SK-N-SH (cell line): ENCODE results near the gene BBOX1. TPM values are rescaled to one million over a fixed set of nuclear protein-coding genes. Genes with fewer than 3 reads are reported as not detected.

Source experiments
- CTCF ChIA-PET: fragments of 300-600, 350-600 bp; formaldehyde crosslinking; extraction: SDS; loops from one replicate; lab custom pipeline; 2021; lab: Yijun Ruan, JAX
- POLR2A ChIA-PET: fragments of 350-600 bp; sonication (Branson Sonifier 250); formaldehyde crosslinking; extraction: SDS; loops from one replicate; lab custom pipeline; 2020; ENCODE audit warnings: antibody characterized with exemption, inconsistent platforms; lab: Yijun Ruan, JAX
- DNase-seq: peaks from one replicate; pipeline ENCODE4 v3.0.0; 2012
- H2AFZ ChIP-seq: fragments of 200-600 bp; sonication (generic); 2 replicates; pipeline ENCODE4 v1.8.1; 2016; ENCODE audit warnings: antibody characterized with exemption, mild to moderate bottlenecking, low read depth
- H3F3A ChIP-seq: fragments of 200-600 bp; sonication (generic); replicated peaks from 2 replicates; pipeline ENCODE3; 2016; ENCODE audit warnings: antibody characterized with exemption, mild to moderate bottlenecking; ENCODE audit not compliant: insufficient read depth
- H3K27ac ChIP-seq, 2 experiments: fragments of 200-500 bp in 1 of 2; fragments of 200-600 bp in 1 of 2; sonication (Bioruptor generic) in 1 of 2; sonication (generic), shearing (Covaris generic) in 1 of 2; 2 replicates each; pipeline versions ENCODE4 v1.5.1 to v1.6.1; 2014 to 2016; ENCODE audit warnings: low read depth in 2 of 2, inconsistent platforms in 1 of 2, low read length in 1 of 2, mild to moderate bottlenecking in 1 of 2, mixed read lengths in 1 of 2
- H3K27me3 ChIP-seq: fragments of 200-600 bp; sonication (generic), shearing (Covaris generic); 2 replicates; pipeline ENCODE4 v1.6.1; 2016; ENCODE audit warnings: mixed run types; ENCODE audit not compliant: insufficient read depth
- H3K36me3 ChIP-seq, 2 experiments: fragments of 200-500 bp in 1 of 2; fragments of 200-600 bp in 1 of 2; sonication (Bioruptor generic) in 1 of 2; sonication (generic) in 1 of 2; replicated peaks in 1 of 2; 2 replicates each; pipeline versions ENCODE3 to v1.5.1; 2014 to 2016; ENCODE audit warnings: low read length in 1 of 2, mild to moderate bottlenecking in 1 of 2; ENCODE audit not compliant: insufficient read depth in 2 of 2, control insufficient read depth in 1 of 2
- H3K4me1 ChIP-seq, 2 experiments: fragments of 200-500 bp in 1 of 2; fragments of 200-600 bp in 1 of 2; sonication (Bioruptor generic) in 1 of 2; sonication (generic), shearing (Covaris generic) in 1 of 2; 2 replicates each; pipeline versions ENCODE4 v1.5.1 to v1.6.1; 2014 to 2016; ENCODE audit warnings: low read depth in 1 of 2, low read length in 1 of 2, mixed run types in 1 of 2; ENCODE audit not compliant: insufficient read depth in 2 of 2, control insufficient read depth in 1 of 2
- H3K4me2 ChIP-seq: fragments of 200-600 bp; sonication (generic), shearing (Covaris generic); 2 replicates; pipeline ENCODE4 v1.6.1; 2017; ENCODE audit warnings: mixed run types
- H3K4me3 ChIP-seq, 2 experiments: fragments of 200-500 bp in 1 of 2; fragments of 200-600 bp in 1 of 2; sonication (Bioruptor generic) in 1 of 2; sonication (generic), shearing (Covaris generic) in 1 of 2; 2 replicates each; pipeline versions ENCODE4 v1.5.1 to v1.8.1; 2014 to 2016; ENCODE audit warnings: low read depth in 2 of 2, inconsistent platforms in 1 of 2, low read length in 1 of 2, mild to moderate bottlenecking in 1 of 2, mixed read lengths in 1 of 2, moderate library complexity in 1 of 2
- H3K79me2 ChIP-seq: fragments of 200-600 bp; sonication (generic); 2 replicates; pipeline ENCODE4 v1.8.1; 2017; ENCODE audit warnings: mild to moderate bottlenecking; ENCODE audit not compliant: insufficient read depth
- H3K9ac ChIP-seq: fragments of 200-600 bp; sonication (generic); 2 replicates; pipeline ENCODE4 v1.6.1; 2017; ENCODE audit warnings: mixed run types
- H3K9me2 ChIP-seq: fragments of 200-600 bp; sonication (generic); 2 replicates; pipeline ENCODE4 v1.6.1; 2017; ENCODE audit warnings: mixed run types
- H3K9me3 ChIP-seq: fragments of 200-600 bp; sonication (generic); 2 replicates; pipeline ENCODE4 v1.6.1; 2017; ENCODE audit warnings: mixed run types, mild to moderate bottlenecking, moderate library complexity
- H4K20me1 ChIP-seq: fragments of 200-600 bp; sonication (generic); 2 replicates; pipeline ENCODE4 v1.6.1; 2017; ENCODE audit warnings: mild to moderate bottlenecking, mixed run types; ENCODE audit not compliant: insufficient read depth
- ELF1 ChIP-seq: IDR thresholded peaks from 2 replicates; pipeline ENCODE4 v1.4.0; 2012
- EP300 ChIP-seq, 2 experiments: IDR thresholded peaks; 2 replicates each; pipeline versions ENCODE4 v1.4.0 to v1.6.1; 2012; ENCODE audit warnings: borderline replicate concordance in 1 of 2, low read depth in 1 of 2, low read length in 1 of 2
- FOSL2 ChIP-seq: IDR thresholded peaks from 2 replicates; pipeline ENCODE4 v1.4.0; 2012; ENCODE audit warnings: low read depth, mild to moderate bottlenecking, moderate library complexity, borderline replicate concordance
- GABPA ChIP-seq: IDR thresholded peaks from 2 replicates; pipeline ENCODE4 v1.4.0; 2012; ENCODE audit warnings: low read depth, mild to moderate bottlenecking
- GATA2 ChIP-seq: sonication (generic); formaldehyde crosslinking; IDR thresholded peaks from 2 replicates; pipeline ENCODE4 v1.5.0; 2020; ENCODE audit warnings: mild to moderate bottlenecking, missing genetic modification reagents
- MEF2A ChIP-seq: IDR thresholded peaks from 2 replicates; pipeline ENCODE4 v1.4.0; 2012; ENCODE audit warnings: low read depth, borderline replicate concordance
- POLR2AphosphoS5 ChIP-seq: IDR thresholded peaks from 2 replicates; pipeline ENCODE4 v1.6.1; 2012; ENCODE audit warnings: low read depth, low read length
- RAD21 ChIP-seq: IDR thresholded peaks from 2 replicates; pipeline ENCODE4 v1.6.1; 2012; ENCODE audit warnings: mild to moderate bottlenecking, low read length
- RXRA ChIP-seq: IDR thresholded peaks from 2 replicates; pipeline ENCODE4 v1.4.0; 2012; ENCODE audit warnings: low read depth, mild to moderate bottlenecking, borderline replicate concordance
- SIN3A ChIP-seq: IDR thresholded peaks from 2 replicates; pipeline ENCODE4 v1.6.1; 2012; ENCODE audit warnings: low read depth, mild to moderate bottlenecking, low read length, moderate library complexity, borderline replicate concordance
- SMC3 ChIP-seq: IDR thresholded peaks from 2 replicates; pipeline ENCODE4 v1.6.1; 2012; ENCODE audit warnings: low read depth, low read length, improper control_type of control experiment
- YY1 ChIP-seq: IDR thresholded peaks from 2 replicates; pipeline ENCODE4 v1.4.0; 2012; ENCODE audit warnings: low read depth, mild to moderate bottlenecking
- WGBS: methylation state at CpG from one replicate; pipeline ENCODE4 v1.1.6; 2017; ENCODE audit warnings: low lambda C conversion rate; 5-methylcytosine and 5-hydroxymethylcytosine counted together
- polyA plus RNA-seq, 3 experiments: library from polyadenylated mRNA; depleted of rRNA; stranded (reverse); fragments of >200 nt; gene quantifications; 2 replicates each; pipeline ENCODE4 v1.2.3, GENCODE V29; 2012
- TF ChIP-seq, protein P1 (sequence below): IDR thresholded peaks from 2 replicates; pipeline ENCODE4 v1.4.0; 2012; ENCODE audit warnings: low read depth, borderline replicate concordance
- TF ChIP-seq, protein P2 (sequence below): IDR thresholded peaks from 2 replicates; pipeline ENCODE4; 2012
- TF ChIP-seq, protein P3 (sequence below): IDR thresholded peaks from 2 replicates; pipeline ENCODE4 v1.6.1; 2012; ENCODE audit warnings: mild to moderate bottlenecking, low read depth, low read length, moderate library complexity
- TF ChIP-seq, protein P4 (sequence below): fragments of 150-350 bp; IDR thresholded peaks from 2 replicates; pipeline ENCODE4 v1.6.1; 2016; ENCODE audit warnings: mild to moderate bottlenecking, low read depth, low read length
- TF ChIP-seq, protein P5 (sequence below): IDR thresholded peaks from 2 replicates; pipeline ENCODE4 v1.4.0; 2012; ENCODE audit warnings: low read depth, borderline replicate concordance

BBOX1 gene
- polyA plus RNA-seq, 1 of the 3 experiments (the other 2 are of a cell fraction): 0.02 TPM

DNA sequence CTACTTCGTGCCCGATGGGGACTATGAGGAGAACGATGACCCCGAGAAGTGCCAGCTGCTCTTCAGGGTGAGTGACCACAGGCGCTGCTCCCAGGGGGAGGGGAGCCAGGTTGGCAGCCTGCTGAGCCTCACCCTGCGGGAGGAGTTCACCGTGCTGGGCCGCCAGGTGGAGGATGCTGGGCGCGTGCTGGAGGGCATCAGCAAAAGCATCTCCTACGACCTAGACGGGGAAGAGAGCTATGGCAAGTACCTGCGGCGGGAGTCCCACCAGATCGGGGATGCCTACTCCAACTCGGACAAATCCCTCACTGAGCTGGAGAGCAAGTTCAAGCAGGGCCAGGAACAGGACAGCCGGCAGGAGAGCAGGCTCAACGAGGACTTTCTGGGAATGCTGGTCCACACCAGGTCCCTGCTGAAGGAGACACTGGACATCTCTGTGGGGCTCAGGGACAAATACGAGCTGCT lies 46.0 kb upstream of the BBOX1 start:
- Histone ChIP-seq H3K9me2 (no peaks in the 10 kb centered on the region), H2AFZ (no peak overlapping the region), H3K4me1 (peaks cover 6 to 13% of the 10 kb centered on the region in 2 experiments; a peak in 3 of 4 replicates), H3K27me3 (no peaks in the 10 kb centered on the region), H3K36me3 (no peaks in the 10 kb centered on the region), H3K27ac (no peak overlapping the region), H3F3A (peaks cover 13% of the 10 kb centered on the region), H3K9ac (no peak overlapping the region), H3K79me2 (no peaks in the 10 kb centered on the region), H3K4me2 (no peak overlapping the region), H4K20me1 (no peaks in the 10 kb centered on the region), H3K9me3 (no peaks in the 10 kb centered on the region), H3K4me3 (no peak overlapping the region)
- ChIA-PET CTCF (no interaction called here), POLR2A (no interaction called here)
- DNase-seq: no peak
- WGBS: 83% methylated on average over 15 of the region's 19 CpGs
- TF ChIP-seq FOSL2 (no peak), ELF1 (no peak), MEF2A (no peak), RXRA (no peak), SIN3A (no peak), YY1 (no peak), EP300 (IDR thresholded peaks at IDR 0.05; ENCODE audit: borderline replicate concordance in 1 of 2, low read depth in 1 of 2, low read length in 1 of 2) (no peak), SMC3 (no peak), GATA2 (CRISPR knock-in tag) (no peak), RAD21 (no peak), GABPA (no peak), POLR2AphosphoS5 (no peak)
- TF ChIP-seq, protein P1, sequence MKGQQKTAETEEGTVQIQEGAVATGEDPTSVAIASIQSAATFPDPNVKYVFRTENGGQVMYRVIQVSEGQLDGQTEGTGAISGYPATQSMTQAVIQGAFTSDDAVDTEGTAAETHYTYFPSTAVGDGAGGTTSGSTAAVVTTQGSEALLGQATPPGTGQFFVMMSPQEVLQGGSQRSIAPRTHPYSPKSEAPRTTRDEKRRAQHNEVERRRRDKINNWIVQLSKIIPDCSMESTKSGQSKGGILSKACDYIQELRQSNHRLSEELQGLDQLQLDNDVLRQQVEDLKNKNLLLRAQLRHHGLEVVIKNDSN: no peak
- TF ChIP-seq, protein P2, sequence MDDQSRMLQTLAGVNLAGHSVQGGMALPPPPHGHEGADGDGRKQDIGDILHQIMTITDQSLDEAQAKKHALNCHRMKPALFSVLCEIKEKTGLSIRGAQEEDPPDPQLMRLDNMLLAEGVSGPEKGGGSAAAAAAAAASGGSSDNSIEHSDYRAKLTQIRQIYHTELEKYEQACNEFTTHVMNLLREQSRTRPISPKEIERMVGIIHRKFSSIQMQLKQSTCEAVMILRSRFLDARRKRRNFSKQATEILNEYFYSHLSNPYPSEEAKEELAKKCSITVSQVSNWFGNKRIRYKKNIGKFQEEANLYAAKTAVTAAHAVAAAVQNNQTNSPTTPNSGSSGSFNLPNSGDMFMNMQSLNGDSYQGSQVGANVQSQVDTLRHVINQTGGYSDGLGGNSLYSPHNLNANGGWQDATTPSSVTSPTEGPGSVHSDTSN: no peak
- TF ChIP-seq, protein P3, sequence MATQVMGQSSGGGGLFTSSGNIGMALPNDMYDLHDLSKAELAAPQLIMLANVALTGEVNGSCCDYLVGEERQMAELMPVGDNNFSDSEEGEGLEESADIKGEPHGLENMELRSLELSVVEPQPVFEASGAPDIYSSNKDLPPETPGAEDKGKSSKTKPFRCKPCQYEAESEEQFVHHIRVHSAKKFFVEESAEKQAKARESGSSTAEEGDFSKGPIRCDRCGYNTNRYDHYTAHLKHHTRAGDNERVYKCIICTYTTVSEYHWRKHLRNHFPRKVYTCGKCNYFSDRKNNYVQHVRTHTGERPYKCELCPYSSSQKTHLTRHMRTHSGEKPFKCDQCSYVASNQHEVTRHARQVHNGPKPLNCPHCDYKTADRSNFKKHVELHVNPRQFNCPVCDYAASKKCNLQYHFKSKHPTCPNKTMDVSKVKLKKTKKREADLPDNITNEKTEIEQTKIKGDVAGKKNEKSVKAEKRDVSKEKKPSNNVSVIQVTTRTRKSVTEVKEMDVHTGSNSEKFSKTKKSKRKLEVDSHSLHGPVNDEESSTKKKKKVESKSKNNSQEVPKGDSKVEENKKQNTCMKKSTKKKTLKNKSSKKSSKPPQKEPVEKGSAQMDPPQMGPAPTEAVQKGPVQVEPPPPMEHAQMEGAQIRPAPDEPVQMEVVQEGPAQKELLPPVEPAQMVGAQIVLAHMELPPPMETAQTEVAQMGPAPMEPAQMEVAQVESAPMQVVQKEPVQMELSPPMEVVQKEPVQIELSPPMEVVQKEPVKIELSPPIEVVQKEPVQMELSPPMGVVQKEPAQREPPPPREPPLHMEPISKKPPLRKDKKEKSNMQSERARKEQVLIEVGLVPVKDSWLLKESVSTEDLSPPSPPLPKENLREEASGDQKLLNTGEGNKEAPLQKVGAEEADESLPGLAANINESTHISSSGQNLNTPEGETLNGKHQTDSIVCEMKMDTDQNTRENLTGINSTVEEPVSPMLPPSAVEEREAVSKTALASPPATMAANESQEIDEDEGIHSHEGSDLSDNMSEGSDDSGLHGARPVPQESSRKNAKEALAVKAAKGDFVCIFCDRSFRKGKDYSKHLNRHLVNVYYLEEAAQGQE: no peak
- TF ChIP-seq, protein P4, sequence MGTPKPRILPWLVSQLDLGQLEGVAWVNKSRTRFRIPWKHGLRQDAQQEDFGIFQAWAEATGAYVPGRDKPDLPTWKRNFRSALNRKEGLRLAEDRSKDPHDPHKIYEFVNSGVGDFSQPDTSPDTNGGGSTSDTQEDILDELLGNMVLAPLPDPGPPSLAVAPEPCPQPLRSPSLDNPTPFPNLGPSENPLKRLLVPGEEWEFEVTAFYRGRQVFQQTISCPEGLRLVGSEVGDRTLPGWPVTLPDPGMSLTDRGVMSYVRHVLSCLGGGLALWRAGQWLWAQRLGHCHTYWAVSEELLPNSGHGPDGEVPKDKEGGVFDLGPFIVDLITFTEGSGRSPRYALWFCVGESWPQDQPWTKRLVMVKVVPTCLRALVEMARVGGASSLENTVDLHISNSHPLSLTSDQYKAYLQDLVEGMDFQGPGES: no peak
- TF ChIP-seq, protein P5, sequence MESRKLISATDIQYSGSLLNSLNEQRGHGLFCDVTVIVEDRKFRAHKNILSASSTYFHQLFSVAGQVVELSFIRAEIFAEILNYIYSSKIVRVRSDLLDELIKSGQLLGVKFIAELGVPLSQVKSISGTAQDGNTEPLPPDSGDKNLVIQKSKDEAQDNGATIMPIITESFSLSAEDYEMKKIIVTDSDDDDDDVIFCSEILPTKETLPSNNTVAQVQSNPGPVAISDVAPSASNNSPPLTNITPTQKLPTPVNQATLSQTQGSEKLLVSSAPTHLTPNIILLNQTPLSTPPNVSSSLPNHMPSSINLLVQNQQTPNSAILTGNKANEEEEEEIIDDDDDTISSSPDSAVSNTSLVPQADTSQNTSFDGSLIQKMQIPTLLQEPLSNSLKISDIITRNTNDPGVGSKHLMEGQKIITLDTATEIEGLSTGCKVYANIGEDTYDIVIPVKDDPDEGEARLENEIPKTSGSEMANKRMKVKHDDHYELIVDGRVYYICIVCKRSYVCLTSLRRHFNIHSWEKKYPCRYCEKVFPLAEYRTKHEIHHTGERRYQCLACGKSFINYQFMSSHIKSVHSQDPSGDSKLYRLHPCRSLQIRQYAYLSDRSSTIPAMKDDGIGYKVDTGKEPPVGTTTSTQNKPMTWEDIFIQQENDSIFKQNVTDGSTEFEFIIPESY: no peak
